ENCODE data around the gene OR6K6.

OR6K6 gene

GRCh38 chr1:158803678-158804077 is 49.2 kb downstream of the OR6K6 start:
- DNase-seq = no peak
